IPS-NIHi11 (cell line): ENCODE results near the gene RBM15B.
A peak's percentile ranks its signal among the peaks of the same experiment; 100 is the strongest.
"Not testable (repeated sequence)": the region's sequence is repeated elsewhere in the genome, so short reads cannot be mapped to it uniquely, and the experiment has no call there.

Source experiments
- DNase-seq: peaks from one replicate; pipeline ENCODE4 v3.0.0; 2012; ENCODE audit warnings: mixed read lengths, low spot score

RBM15B gene, protein sequence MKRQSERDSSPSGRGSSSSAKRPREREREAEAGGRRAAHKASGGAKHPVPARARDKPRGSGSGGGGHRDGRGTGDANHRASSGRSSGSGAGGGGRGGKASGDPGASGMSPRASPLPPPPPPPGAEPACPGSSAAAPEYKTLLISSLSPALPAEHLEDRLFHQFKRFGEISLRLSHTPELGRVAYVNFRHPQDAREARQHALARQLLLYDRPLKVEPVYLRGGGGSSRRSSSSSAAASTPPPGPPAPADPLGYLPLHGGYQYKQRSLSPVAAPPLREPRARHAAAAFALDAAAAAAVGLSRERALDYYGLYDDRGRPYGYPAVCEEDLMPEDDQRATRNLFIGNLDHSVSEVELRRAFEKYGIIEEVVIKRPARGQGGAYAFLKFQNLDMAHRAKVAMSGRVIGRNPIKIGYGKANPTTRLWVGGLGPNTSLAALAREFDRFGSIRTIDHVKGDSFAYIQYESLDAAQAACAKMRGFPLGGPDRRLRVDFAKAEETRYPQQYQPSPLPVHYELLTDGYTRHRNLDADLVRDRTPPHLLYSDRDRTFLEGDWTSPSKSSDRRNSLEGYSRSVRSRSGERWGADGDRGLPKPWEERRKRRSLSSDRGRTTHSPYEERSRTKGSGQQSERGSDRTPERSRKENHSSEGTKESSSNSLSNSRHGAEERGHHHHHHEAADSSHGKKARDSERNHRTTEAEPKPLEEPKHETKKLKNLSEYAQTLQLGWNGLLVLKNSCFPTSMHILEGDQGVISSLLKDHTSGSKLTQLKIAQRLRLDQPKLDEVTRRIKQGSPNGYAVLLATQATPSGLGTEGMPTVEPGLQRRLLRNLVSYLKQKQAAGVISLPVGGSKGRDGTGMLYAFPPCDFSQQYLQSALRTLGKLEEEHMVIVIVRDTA

GRCh38 chr3:51391075-51391565, at the start of gene RBM15B:
Gene RBM15B (plus strand): TSS chr3:51391285. CDS start chr3:51391400, 115 bp downstream.
- peak; percentile 97 for DNase-seq

DNA sequence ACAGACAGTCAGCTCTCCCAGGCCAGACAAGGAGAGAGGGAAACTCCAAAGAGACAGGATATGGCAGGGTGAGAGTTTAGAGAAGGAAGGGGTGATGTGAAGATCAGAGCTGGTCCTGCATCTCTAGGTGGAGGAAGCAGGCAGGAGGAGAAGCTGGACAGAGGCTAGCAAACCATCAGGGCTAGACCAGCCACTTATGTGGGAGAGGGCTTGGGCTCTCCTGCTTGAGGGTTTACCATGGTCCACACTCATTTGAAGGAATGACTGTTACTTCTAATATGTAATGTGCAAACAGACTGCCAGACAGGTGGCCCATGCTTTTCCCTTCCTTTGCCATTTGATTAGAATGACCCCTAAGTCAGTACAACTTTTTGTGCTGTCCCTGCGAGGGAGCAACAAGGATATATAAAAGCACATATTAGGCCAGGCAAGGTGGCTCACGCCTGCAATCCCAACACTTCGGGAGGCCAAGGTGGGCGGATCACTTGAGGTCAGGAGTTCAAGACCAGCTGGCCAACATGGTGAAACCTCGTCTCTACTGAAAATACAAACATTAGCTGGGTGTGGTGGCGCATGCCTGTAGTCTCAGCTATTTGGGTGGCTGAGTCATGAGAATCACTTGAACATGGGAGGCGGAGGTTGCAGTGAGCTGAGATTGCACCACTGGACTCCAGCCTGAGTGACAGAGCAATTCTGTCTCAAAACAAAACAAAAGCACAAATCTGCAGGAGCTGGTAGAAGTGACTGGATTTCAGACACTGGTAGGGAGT, 47.0 kb upstream of the RBM15B start:
- no peak for DNase-seq

GRCh38 chr3:51350751-51351150, 40.3 kb upstream of the RBM15B start:
- DNase-seq: no peak

GRCh38 chr3:51353131-51353530, 38.0 kb upstream of the RBM15B start:
- DNase-seq: no peak

DNA sequence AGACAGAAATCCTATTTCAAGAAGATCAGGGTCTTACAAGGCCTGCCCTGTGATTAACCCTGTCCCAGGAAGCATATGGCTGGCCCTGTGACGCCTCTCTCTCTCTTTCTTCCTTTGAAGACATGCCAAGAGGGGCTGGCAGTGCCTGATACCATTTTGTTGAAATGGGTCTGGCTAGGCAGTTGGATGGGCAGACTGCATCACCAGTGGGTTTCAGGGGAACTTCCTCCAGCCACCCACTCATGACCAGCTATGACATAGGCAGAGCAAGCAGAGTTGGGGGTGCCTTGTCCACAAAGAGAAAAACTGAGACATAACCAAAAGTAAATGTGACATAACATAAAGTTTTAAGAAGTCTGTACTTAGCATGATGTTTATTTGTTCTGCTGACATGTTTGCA, 37.4 kb upstream of the RBM15B start:
- DNase-seq: no peak

- no peak for DNase-seq
Measured at GRCh38 chr3:51354172-51354571, 36.9 kb upstream of the RBM15B start.

GRCh38 chr3:51354731-51355615, 36.1 kb upstream of the RBM15B start:
- DNase-seq: no peak

DNA sequence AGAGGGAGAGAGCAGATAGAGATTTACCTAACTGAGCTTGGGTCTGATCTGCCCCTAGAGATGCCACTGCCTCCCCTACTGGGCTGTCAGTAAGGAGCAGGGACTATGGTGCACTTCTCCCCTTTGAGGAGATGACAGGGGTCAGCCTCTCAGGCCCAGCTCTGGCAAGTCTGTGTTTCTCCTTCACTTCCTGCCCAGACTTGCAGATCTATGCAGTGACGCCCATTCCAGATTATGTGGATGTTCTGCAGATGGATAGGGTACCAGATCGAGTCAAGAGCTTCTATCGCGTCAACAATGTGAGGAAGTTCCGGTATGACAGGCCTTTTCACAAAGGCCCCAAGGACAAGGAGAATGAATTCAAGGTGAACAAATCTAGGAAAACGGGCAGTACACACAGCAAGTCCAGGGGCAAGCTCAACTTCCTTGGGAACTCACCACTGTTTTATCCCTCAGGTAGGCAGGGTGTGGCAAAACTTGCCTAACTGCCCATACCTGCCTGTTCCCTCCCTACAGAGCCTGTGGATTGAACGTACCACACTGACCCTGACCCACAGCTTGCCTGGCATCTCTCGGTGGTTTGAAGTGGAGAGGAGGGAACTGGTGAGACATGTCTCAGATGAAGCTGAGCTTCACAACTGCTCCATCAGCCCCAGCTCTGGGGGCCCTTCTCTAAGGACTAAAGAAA, 35.0 kb upstream of the RBM15B start:
- no peak for DNase-seq

- DNase-seq: no peak
Measured at GRCh38 chr3:51357856-51358255, 33.2 kb upstream of the RBM15B start.

GRCh38 chr3:51358981-51359380, 32.1 kb upstream of the RBM15B start:
- DNase-seq: no peak

DNA sequence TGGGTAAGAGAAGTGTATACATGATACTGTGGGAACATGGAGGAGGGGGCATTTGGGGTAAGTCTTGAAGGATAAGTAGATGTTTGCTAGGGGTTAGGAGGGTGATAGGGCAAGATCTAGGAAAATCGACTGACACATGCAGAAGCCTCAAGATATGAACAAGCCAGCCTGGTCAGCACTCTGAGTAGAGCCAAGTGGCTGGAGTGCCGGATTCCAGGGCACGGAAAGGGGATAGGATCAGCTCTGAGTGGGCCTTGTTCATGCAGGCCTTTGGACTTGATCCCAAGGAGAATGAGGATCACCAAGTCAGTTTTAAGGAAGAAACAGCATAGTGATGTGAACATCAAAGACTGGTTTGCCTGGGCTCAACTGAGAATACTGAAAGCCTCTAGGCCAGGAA, 30.3 kb upstream of the RBM15B start:
- no peak for DNase-seq

- no peak for DNase-seq
Measured at GRCh38 chr3:51361746-51362145, 29.3 kb upstream of the RBM15B start.

GRCh38 chr3:51362476-51362875, 28.6 kb upstream of the RBM15B start:
- DNase-seq: no peak

DNA sequence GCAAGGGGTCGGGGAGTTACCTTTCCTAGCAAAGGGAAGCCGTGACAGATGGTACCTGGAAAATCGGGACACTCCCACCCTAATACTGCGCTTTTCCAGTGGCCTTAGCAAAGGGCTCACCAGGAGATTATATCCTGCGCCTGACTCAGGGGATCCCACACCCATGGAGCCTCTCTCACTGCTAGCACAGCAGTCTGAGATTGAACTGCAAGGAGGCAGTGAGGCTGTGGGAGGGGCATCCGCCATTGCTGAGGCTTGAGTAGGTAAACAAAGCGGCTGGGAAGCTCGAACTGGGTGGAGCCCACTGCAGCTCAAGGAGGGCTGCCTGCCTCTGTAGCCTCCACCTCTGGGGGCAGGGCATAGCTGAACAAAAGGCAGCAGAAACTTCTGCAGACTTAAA, 22.8 kb upstream of the RBM15B start:
- not testable (repeated sequence) for DNase-seq

- DNase-seq: peak; percentile 58
Measured at GRCh38 chr3:51371943-51372557, 19.0 kb upstream of the RBM15B start.

DNA sequence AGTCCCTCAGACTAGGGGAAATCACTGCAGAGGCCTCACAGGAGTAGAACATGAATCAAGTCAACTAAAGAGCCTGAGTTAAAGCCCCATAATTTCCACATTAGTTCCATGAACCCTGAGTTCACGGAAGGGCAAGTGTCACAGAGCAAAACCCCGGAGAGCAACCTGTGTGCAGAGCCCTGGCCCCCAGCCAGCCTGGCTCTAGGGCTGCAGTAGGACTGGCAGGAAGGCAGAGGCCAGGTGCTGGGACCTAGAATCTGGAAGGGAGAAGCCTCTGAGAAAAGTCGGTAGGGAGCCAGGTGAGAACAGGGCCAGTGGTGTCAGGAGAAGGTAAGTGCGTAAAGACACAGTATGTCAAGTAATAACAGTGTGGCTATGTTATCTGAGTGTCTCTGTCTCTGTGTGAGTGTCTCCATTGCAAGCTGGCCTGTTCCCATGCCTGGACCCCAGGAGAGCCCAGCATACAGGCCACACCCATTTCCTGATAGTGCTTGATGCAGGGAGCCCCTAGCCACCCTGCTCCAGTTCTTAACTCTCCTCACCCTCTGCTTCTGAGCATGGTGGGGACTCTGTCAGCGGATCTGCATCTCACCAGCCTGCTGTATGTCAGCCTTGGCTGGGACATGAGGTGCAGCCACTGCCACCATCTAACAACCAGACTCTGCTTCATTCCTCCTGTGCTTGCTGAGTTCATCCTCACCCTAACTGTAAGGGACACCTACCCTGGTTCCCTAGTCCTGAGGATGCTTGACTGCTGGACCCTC, 17.2 kb upstream of the RBM15B start:
- DNase-seq: no peak

DNA sequence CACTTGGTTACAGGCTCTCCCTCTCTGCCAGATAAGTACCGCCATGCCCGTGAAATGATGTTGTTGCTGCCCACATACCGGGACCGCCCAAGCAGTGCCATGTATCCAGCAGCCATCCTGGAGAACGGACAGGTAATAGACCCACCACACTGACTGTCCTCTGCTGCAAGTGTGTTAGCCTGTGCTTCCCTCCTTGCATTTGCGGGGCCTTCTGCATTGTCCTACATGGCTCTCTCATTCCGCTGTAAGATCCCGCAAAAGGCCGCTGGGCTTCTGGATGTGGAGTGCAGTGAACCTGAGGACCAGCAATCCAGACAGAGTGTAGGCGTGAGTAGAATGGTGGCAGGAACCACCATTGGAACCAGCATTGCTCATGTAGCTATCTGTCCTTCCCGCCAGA, 16.6 kb upstream of the RBM15B start:
- DNase-seq: no peak

- no peak for DNase-seq
Measured at GRCh38 chr3:51375136-51375535, 15.9 kb upstream of the RBM15B start.

- DNase-seq: no peak
Measured at GRCh38 chr3:51375571-51375970, 15.5 kb upstream of the RBM15B start.
